OCI-LY3 (cell line): ENCODE measurements around the gene GGN.

Source experiments
- CTCF ChIP-seq: fragments of 200-600, 300-600 bp; sonication (generic); IDR thresholded peaks from 2 replicates; pipeline ENCODE4 v1.5.1; 2014; ENCODE audit warnings: antibody characterized with exemption, low read length, low read depth
- EZH2phosphoT487 ChIP-seq: fragments of 200-600 bp; shearing (Covaris generic); IDR thresholded peaks from 2 replicates; pipeline ENCODE4 v1.6.1; 2018; ENCODE audit warnings: antibody characterized with exemption, mixed run types, low read depth

GRCh38 chr19:38359242-38360021 is 28.4 kb downstream of the GGN start:
- TF ChIP-seq CTCF (no peak), EZH2phosphoT487 (no peak)
